Mesenchymal stem cell (in vitro differentiated cells and primary cell): Measurements from ENCODE around the gene TTC27.

Experiments used
- DNase-seq: peaks from one replicate; pipeline ENCODE4 v3.0.0-alpha.2; 2013
- H2AFZ ChIP-seq: one replicate; pipeline ENCODE4 v1.6.1; 2013; ENCODE audit warnings: low read depth, mild to moderate bottlenecking, control low read depth, inconsistent platforms, low read length, moderate library complexity
- H2AK5ac ChIP-seq: 2 replicates; pipeline ENCODE4 v1.6.1; 2013; ENCODE audit warnings: low read length, moderate library complexity, mild to moderate bottlenecking, inconsistent platforms; ENCODE audit not compliant: severe bottlenecking
- H2BK120ac ChIP-seq: one replicate; pipeline ENCODE4 v1.6.1; 2013; ENCODE audit warnings: low read depth, mild to moderate bottlenecking, inconsistent platforms, low read length, moderate library complexity
- H2BK12ac ChIP-seq, 2 experiments: one replicate each; pipeline ENCODE4 v1.6.1; 2013; ENCODE audit warnings: inconsistent platforms in 2 of 2, low read length in 2 of 2, mild to moderate bottlenecking in 2 of 2, moderate library complexity in 2 of 2, control low read depth in 1 of 2
- H2BK15ac ChIP-seq: one replicate; pipeline ENCODE4 v1.6.1; 2013; ENCODE audit warnings: mild to moderate bottlenecking, low read depth, inconsistent platforms; ENCODE audit not compliant: poor library complexity, severe bottlenecking
- H2BK5ac ChIP-seq: 2 replicates; pipeline ENCODE4 v1.6.1; 2013; ENCODE audit warnings: low read depth, mild to moderate bottlenecking, low read length, control low read depth, inconsistent platforms; ENCODE audit not compliant: poor library complexity, severe bottlenecking
- H3K14ac ChIP-seq, 2 experiments: one replicate each; pipeline ENCODE4 v1.6.1; 2013; ENCODE audit warnings: inconsistent platforms in 2 of 2, low read length in 2 of 2, control low read depth in 1 of 2, mild to moderate bottlenecking in 1 of 2, moderate library complexity in 1 of 2
- H3K18ac ChIP-seq, 2 experiments: one replicate each; pipeline ENCODE4 v1.6.1; 2013; ENCODE audit warnings: inconsistent platforms in 2 of 2, low read length in 2 of 2, control low read depth in 1 of 2, low read depth in 1 of 2, mild to moderate bottlenecking in 1 of 2
- H3K23ac ChIP-seq, 2 experiments: one replicate each; pipeline ENCODE4 v1.6.1; 2013; ENCODE audit warnings: inconsistent platforms in 2 of 2, low read length in 2 of 2, mild to moderate bottlenecking in 2 of 2, moderate library complexity in 2 of 2, control low read depth in 1 of 2
- H3K27ac ChIP-seq: 2 replicates; pipeline ENCODE4 v1.5.1; 2013; ENCODE audit warnings: mild to moderate bottlenecking, moderate library complexity, low read length, control low read depth, inconsistent platforms; ENCODE audit not compliant: poor library complexity, severe bottlenecking
- H3K27me3 ChIP-seq, 2 experiments: 2 replicates each; pipeline versions ENCODE4 v1.6.1 to v1.7.0; 2013; ENCODE audit warnings: low read length in 2 of 2, mild to moderate bottlenecking in 2 of 2, moderate library complexity in 2 of 2, control low read depth in 1 of 2, inconsistent platforms in 1 of 2; ENCODE audit not compliant: control insufficient read depth in 1 of 2, insufficient read depth in 1 of 2
- H3K36me3 ChIP-seq, 2 experiments: 2 replicates each; pipeline versions ENCODE4 v1.6.1 to v1.7.0; 2013; ENCODE audit warnings: low read length in 2 of 2, control low read depth in 1 of 2, inconsistent platforms in 1 of 2, low read depth in 1 of 2, mild to moderate bottlenecking in 1 of 2; ENCODE audit not compliant: insufficient read depth in 2 of 2, control insufficient read depth in 1 of 2
- H3K4ac ChIP-seq, 2 experiments: one replicate each; pipeline ENCODE4 v1.6.1; 2013; ENCODE audit warnings: inconsistent platforms in 2 of 2, low read length in 2 of 2, mild to moderate bottlenecking in 2 of 2, moderate library complexity in 2 of 2, control low read depth in 1 of 2, low read depth in 1 of 2
- H3K4me1 ChIP-seq: 2 replicates; pipeline ENCODE4 v1.6.1; 2013; ENCODE audit warnings: low read depth, low read length, control low read depth; ENCODE audit not compliant: control insufficient read depth, insufficient read depth
- H3K4me2 ChIP-seq: 2 replicates; pipeline ENCODE4 v1.6.1; 2013; ENCODE audit warnings: low read length, mild to moderate bottlenecking, inconsistent platforms; ENCODE audit not compliant: poor library complexity, severe bottlenecking
- H3K4me3 ChIP-seq, 2 experiments: 2 replicates each; pipeline versions ENCODE4 v1.5.1 to v1.7.0; 2013; ENCODE audit warnings: low read length in 2 of 2, mild to moderate bottlenecking in 2 of 2, control low read depth in 1 of 2, low read depth in 1 of 2; ENCODE audit not compliant: insufficient read depth in 1 of 2
- H3K79me1 ChIP-seq: replicated peaks from 2 replicates; pipeline ENCODE4 v1.6.1; 2013; ENCODE audit warnings: mild to moderate bottlenecking, control low read depth, low read length, inconsistent platforms; ENCODE audit not compliant: poor library complexity, severe bottlenecking
- H3K9ac ChIP-seq: 2 replicates; pipeline ENCODE4 v1.7.0; 2013; ENCODE audit warnings: mild to moderate bottlenecking, low read length, moderate library complexity
- H3K9me3 ChIP-seq: 2 replicates; pipeline ENCODE4 v1.7.0; 2013; ENCODE audit warnings: mild to moderate bottlenecking, low read length; ENCODE audit not compliant: control insufficient read depth
- H4K8ac ChIP-seq: one replicate; pipeline ENCODE4 v1.6.1; 2013; ENCODE audit warnings: inconsistent platforms, mild to moderate bottlenecking, low read length, moderate library complexity
- H4K91ac ChIP-seq: one replicate; pipeline ENCODE4 v1.6.1; 2013; ENCODE audit warnings: mild to moderate bottlenecking, low read length, inconsistent platforms
- WGBS: methylation state at CpG from one replicate; pipeline ENCODE4 v1.1.7; 2013; ENCODE audit warnings: mixed read lengths; 5-methylcytosine and 5-hydroxymethylcytosine counted together

Gene TTC27

DNA sequence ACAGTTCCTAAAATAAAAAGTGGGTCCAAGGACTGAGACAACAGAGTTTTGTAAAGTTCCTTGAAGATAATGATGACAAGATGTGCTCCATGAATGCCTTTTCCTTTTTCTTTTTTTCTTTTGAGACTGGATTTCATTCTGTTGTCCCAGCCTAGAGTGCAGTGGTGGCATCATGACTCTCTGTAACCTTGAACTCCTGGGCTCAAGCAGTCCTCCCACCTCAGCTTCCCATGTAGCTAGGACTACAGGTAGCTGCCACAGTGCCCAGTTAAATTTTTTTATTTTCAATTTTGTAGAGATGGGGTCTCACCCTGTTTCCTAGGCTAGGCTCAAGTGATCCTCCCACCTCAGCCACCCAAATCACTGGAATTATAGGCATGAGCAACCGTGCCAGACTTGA is 16.1 kb upstream of the TTC27 start:
- WGBS: no CpG with 5 or more reads among the region's 1 CpG
- H4K91ac ChIP-seq: no peak overlapping the region

DNA sequence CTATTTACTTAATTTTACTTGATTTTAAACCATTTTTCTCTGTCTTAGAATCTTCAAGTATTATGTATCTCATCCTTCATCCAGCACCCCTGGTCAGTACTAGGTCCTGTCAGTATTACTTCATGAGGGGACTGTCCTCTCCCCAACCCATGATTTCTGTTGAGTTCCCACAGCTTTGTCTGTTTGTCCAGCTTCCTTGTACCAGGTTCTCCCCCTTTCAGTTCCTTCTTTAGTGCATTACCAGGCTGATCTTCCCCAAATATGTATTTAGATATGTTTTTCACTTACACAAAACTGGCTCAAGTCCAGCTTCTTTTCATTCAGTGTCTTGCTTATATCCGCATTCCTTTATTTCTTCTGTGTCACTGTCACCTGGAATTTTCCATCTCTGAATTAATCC is 13.8 kb upstream of the TTC27 start:
- Histone ChIP-seq H3K4me1 (peaks cover 1% of the 10 kb centered on the region), H3K23ac (no peak overlapping the region), H3K36me3 (peaks cover 20 to 96% of the 10 kb centered on the region in 2 experiments), H3K14ac (no peak overlapping the region), H4K8ac (no peak overlapping the region), H3K9me3 (no peaks in the 10 kb centered on the region), H2BK120ac (no peak overlapping the region), H4K91ac (no peak overlapping the region), H3K18ac (no peak overlapping the region), H2BK15ac (no peak overlapping the region), H3K27ac (no peak overlapping the region), H2AFZ (no peak overlapping the region), H2BK12ac (no peak overlapping the region), H3K79me1 (peaks cover 14% of the 10 kb centered on the region), H3K4ac (no peak overlapping the region), H3K27me3 (no peaks in the 10 kb centered on the region), H3K9ac (no peak overlapping the region), H2BK5ac (no peak overlapping the region), H3K4me2 (no peak overlapping the region), H2AK5ac (no peak overlapping the region), H3K4me3 (no peak overlapping the region)
- DNase-seq: no peak
- 87% methylated on average over 1 of the region's 1 CpG for WGBS

More for the DNA sequence above, 16.1 kb upstream of the TTC27 start:
- H3K9ac ChIP-seq: no peak overlapping the region
- peaks cover 29 to 94% of the 10 kb centered on the region in 2 experiments for H3K36me3 ChIP-seq
- H3K4me2 ChIP-seq: no peak overlapping the region
- H3K27me3 ChIP-seq: no peaks in the 10 kb centered on the region
- H3K4me1 ChIP-seq: peaks cover 1% of the 10 kb centered on the region
- no peak overlapping the region for H2BK120ac ChIP-seq
- peaks cover 15% of the 10 kb centered on the region for H3K79me1 ChIP-seq
- no peak overlapping the region for H3K27ac ChIP-seq
- H3K9me3 ChIP-seq: no peaks in the 10 kb centered on the region
- H2BK12ac ChIP-seq: no peak overlapping the region
- H2AK5ac ChIP-seq: no peak overlapping the region
- H3K23ac ChIP-seq: no peak overlapping the region
- no peak overlapping the region for H2BK5ac ChIP-seq
- H3K14ac ChIP-seq: no peak overlapping the region
- H3K4me3 ChIP-seq: no peak overlapping the region
- H3K18ac ChIP-seq: no peak overlapping the region
- DNase-seq: no peak
- H4K8ac ChIP-seq: no peak overlapping the region
- H2BK15ac ChIP-seq: no peak overlapping the region
- H2AFZ ChIP-seq: no peak overlapping the region
- no peak overlapping the region for H3K4ac ChIP-seq

DNA sequence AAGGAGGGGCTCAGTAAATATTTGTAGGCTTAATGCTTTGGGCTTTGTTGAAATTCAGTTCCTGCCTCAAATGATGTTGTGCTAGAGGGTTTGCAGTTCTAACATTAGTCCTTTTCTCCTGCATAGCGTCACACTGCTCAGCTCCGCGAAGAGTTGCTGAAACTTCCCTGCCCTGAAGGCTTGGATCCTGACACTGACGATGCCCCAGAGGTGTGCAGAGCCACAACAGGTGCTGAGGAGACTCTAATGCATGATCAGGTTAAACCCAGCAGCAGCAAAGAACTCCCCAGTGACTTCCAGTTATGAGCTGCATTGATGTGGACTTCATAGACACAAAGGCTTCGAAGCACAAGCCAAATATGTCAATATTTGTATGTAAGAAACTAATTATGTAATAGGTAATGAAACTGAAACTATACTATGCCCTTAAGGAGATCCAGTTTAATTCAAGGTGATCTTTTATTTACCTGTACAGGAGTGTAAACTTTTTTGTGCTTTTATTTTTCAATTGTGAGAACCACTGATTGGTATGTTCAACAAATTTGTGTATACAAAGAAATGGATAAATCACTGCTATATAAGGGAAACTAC is 10.2 kb upstream of the TTC27 start:
- Histone ChIP-seq H3K14ac (no peak overlapping the region), H2BK12ac (no peak overlapping the region), H3K4me3 (no peak overlapping the region), H4K8ac (no peak overlapping the region), H2BK5ac (no peak overlapping the region), H3K9me3 (no peaks in the 10 kb centered on the region), H3K4me1 (no peaks in the 10 kb centered on the region), H2BK120ac (no peak overlapping the region), H3K23ac (no peak overlapping the region), H3K18ac (no peak overlapping the region), H2AFZ (no peak overlapping the region), H3K4me2 (no peak overlapping the region), H3K27ac (no peak overlapping the region), H2BK15ac (no peak overlapping the region), H4K91ac (no peak overlapping the region), H3K4ac (no peak overlapping the region), H3K27me3 (no peaks in the 10 kb centered on the region), H3K79me1 (peaks cover 8% of the 10 kb centered on the region), H3K9ac (no peak overlapping the region), H3K36me3 (peaks cover 23 to 86% of the 10 kb centered on the region in 2 experiments), H2AK5ac (no peak overlapping the region)
- 94% methylated on average over 4 of the region's 5 CpGs for WGBS
- no peak for DNase-seq

DNA sequence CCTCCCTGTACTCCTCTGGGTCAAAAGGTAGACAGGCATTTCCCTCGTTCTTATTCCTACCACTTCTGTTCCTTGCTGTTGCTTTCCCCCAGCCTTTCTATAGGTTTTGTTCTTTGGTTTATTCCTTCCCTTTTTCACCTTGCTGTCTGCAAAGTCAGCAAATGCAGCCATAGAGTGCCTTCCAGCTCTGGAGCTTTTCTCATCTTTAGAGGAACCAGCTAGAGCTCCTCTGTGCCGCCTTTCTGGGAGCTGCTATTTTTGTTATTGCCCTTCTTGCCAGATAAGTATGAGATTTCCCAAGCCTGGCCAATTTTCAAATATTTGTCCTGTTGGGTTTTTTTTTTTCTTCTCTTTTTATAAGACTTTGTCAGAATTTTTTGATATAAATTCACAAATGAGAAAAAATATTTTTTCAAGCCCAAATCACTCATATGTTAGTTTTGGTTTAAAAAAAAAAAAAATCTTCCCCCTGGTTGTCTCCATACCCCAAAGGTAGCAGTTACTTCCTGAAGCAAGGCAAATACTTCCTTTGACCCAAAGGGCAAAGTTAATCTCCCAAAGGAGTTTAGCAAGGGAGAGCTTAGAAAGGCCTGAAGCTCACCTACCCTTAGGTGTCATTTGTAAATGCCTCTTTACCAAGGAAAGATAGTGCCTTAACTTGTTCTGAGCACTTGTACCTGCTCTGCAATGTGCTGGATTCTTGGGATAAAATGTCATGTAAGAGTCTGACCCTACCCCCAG is 5.1 kb upstream of the TTC27 start:
- H2BK12ac ChIP-seq: no peak overlapping the region
- H3K79me1 ChIP-seq: no peaks in the 10 kb centered on the region
- no peak overlapping the region for H2AK5ac ChIP-seq
- H3K18ac ChIP-seq: no peak overlapping the region
- H3K9me3 ChIP-seq: no peaks in the 10 kb centered on the region
- H3K27ac ChIP-seq: no peak overlapping the region
- peaks cover 4% of the 10 kb centered on the region for H3K4me1 ChIP-seq
- DNase-seq: no peak
- no peak overlapping the region for H4K8ac ChIP-seq
- no peak overlapping the region for H3K14ac ChIP-seq
- H3K23ac ChIP-seq: no peak overlapping the region
- no peak overlapping the region for H2BK120ac ChIP-seq
- H4K91ac ChIP-seq: no peak overlapping the region
- H2AFZ ChIP-seq: no peak overlapping the region
- no peak overlapping the region for H3K9ac ChIP-seq
- no peak overlapping the region for H3K4me2 ChIP-seq
- H3K27me3 ChIP-seq: no peaks in the 10 kb centered on the region
- peaks cover 8 to 45% of the 10 kb centered on the region in 2 experiments for H3K36me3 ChIP-seq
- WGBS: 93% methylated on average over 2 of the region's 2 CpGs
- H2BK15ac ChIP-seq: no peak overlapping the region
- no peak overlapping the region for H3K4ac ChIP-seq
- no peak overlapping the region for H2BK5ac ChIP-seq
- no peak overlapping the region for H3K4me3 ChIP-seq
